Measurements from ENCODE around the gene CLK4. TPM values are rescaled to one million over a fixed set of nuclear protein-coding genes. Genes with fewer than 3 reads are reported as not detected.

Gene CLK4
- total and polyA plus RNA-seq, 10 donors: 30.2 to 95.9 (median 53.5) TPM

DNA sequence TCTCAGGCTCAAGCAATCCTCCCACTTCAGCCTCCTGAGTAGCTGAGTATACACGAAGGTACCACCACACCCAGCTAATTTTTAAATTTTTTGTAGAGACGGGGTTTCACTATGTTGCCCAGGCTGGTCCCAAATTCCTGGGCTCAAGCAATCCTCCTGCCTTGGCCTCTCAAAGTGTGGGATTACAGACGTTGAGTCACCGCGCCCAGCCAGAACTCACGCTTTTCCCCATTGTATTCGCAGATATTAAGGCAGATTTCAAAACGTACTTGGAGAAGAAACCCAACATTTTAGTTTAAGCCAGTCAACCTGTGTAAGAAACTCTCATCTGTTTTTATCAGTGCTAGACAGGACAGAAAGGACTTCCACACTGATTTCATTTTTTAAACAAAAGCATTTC is 63.2 kb downstream of the CLK4 start:
- no peak for DNase-seq
- Histone ChIP-seq H3K27ac (no peak overlapping the region), H3K36me3 (no peaks in the 10 kb centered on the region), H3K4me3 (no peak overlapping the region), H3K4me1 (no peaks in the 10 kb centered on the region), H3K27me3 (replicated peaks in 1 of 7) (peaks cover 0 to 24% (median 0%) of the 10 kb centered on the region in 7 donors), H3K9me3 (peaks cover 0 to 8% (median 0%) of the 10 kb centered on the region in 8 donors)
- intact Hi-C loops (cut with DNase I; ENCODE audit: low total_unique reads): no loop called here
- 81 to 93% (median 86%) methylated on average over 8 of the region's 8 CpGs for WGBS, 5 donors
- TF ChIP-seq POLR2A (IDR thresholded peaks at IDR 0.05) (no peak), POLR2AphosphoS5 (IDR thresholded peaks at IDR 0.05) (no peak)
- TF ChIP-seq, protein P1, sequence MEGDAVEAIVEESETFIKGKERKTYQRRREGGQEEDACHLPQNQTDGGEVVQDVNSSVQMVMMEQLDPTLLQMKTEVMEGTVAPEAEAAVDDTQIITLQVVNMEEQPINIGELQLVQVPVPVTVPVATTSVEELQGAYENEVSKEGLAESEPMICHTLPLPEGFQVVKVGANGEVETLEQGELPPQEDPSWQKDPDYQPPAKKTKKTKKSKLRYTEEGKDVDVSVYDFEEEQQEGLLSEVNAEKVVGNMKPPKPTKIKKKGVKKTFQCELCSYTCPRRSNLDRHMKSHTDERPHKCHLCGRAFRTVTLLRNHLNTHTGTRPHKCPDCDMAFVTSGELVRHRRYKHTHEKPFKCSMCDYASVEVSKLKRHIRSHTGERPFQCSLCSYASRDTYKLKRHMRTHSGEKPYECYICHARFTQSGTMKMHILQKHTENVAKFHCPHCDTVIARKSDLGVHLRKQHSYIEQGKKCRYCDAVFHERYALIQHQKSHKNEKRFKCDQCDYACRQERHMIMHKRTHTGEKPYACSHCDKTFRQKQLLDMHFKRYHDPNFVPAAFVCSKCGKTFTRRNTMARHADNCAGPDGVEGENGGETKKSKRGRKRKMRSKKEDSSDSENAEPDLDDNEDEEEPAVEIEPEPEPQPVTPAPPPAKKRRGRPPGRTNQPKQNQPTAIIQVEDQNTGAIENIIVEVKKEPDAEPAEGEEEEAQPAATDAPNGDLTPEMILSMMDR (IDR thresholded peaks at IDR 0.05 in 8 of 11, conservative IDR thresholded peaks at IDR 0.05 in 3 of 11): no peak

DNA sequence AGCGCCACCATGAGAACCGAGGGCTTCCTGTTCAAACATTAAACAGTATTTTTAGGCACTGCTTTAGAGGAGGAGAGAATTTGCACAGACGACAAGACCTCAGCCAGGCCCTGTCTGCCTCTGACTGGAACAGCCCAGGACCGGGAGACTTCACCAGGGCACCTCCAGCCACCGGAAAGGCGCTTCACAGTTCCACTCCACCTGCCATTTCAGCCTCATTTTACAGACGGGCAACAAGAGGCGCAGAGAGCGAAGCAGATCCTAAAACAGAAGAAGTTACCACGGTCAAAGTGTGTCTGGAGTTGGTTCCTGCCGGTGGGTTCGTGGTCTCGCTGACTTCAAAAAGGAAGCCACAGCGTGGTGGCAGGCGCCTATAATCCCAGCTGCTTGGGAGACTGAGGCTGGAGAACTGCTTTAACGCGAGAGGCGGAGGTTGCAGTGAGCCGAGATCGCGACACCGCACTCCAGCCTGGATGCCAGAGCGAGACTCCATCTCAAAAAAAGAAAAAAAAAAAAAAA is 65.0 kb downstream of the CLK4 start:
- Histone ChIP-seq H3K36me3 (no peaks in the 10 kb centered on the region), H3K4me3 (no peak overlapping the region), H3K4me1 (no peaks in the 10 kb centered on the region), H3K27me3 (replicated peaks in 1 of 7) (peaks cover 0 to 27% (median 0%) of the 10 kb centered on the region in 7 donors), H3K9me3 (peaks cover 0 to 8% (median 0%) of the 10 kb centered on the region in 8 donors), H3K27ac (no peak overlapping the region)
- no peak for TF ChIP-seq POLR2AphosphoS5 (IDR thresholded peaks at IDR 0.05)
- TF ChIP-seq, protein P1 (IDR thresholded peaks at IDR 0.05 in 8 of 11, conservative IDR thresholded peaks at IDR 0.05 in 3 of 11): no peak
- WGBS, 5 donors: 46 to 65% (median 57%) methylated on average over 23 of the region's 23 CpGs
- intact Hi-C loops (cut with DNase I; ENCODE audit: low total_unique reads): no loop called here
- no peak for DNase-seq

GRCh38 chr5:178560911-178561310 is 65.9 kb downstream of the CLK4 start:
- no peaks in the 10 kb centered on the region for H3K4me1 ChIP-seq
- peaks cover 0 to 30% (median 0%) of the 10 kb centered on the region in 7 donors for H3K27me3 ChIP-seq (replicated peaks in 1 of 7)
- no peak overlapping the region for H3K4me3 ChIP-seq
- intact Hi-C loops (cut with DNase I; ENCODE audit: low total_unique reads): no loop called here
- no peak for DNase-seq
- H3K9me3 ChIP-seq: peaks cover 0 to 8% (median 0%) of the 10 kb centered on the region in 8 donors
- 64 to 78% (median 70%) methylated on average over 7 of the region's 7 CpGs for whole genome bisulfite sequencing, 5 donors
- no peaks in the 10 kb centered on the region for H3K36me3 ChIP-seq
- TF ChIP-seq POLR2A (IDR thresholded peaks at IDR 0.05) (no peak), POLR2AphosphoS5 (IDR thresholded peaks at IDR 0.05) (no peak)
- TF ChIP-seq, protein P1 (IDR thresholded peaks at IDR 0.05 in 8 of 11, conservative IDR thresholded peaks at IDR 0.05 in 3 of 11): no peak
- H3K27ac ChIP-seq: no peak overlapping the region

DNA sequence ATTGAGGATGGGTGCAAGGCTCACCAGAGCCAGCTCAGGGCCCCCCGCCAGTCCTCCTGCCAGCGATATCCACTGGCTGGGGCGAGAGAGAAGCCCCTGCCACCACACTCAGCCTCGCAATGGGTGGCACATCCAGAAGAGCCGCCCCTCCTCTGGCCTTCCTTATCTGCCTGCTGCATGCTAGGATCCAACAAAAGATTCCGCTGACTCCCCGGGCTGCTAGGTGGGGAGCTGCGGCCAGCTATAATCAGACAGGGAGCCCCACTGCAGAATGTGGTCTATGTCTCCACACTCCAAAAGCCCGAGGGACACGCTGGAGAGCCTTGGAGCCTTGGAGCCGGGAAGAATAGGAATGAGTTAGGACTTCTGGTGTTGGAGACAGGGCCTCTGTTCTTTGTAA is 69.4 kb downstream of the CLK4 start:
- Histone ChIP-seq H3K36me3 (no peaks in the 10 kb centered on the region), H3K4me1 (no peaks in the 10 kb centered on the region), H3K4me3 (no peak overlapping the region), H3K9me3 (peaks cover 0 to 1% (median 0%) of the 10 kb centered on the region in 8 donors), H3K27me3 (replicated peaks in 1 of 7) (peaks cover 0 to 15% (median 0%) of the 10 kb centered on the region in 7 donors), H3K27ac (no peak overlapping the region)
- no peak for DNase-seq
- TF ChIP-seq POLR2A (IDR thresholded peaks at IDR 0.05) (no peak), POLR2AphosphoS5 (IDR thresholded peaks at IDR 0.05) (no peak)
- TF ChIP-seq, protein P1 (IDR thresholded peaks at IDR 0.05 in 8 of 11, conservative IDR thresholded peaks at IDR 0.05 in 3 of 11): no peak
- intact Hi-C loops (cut with DNase I; ENCODE audit: low total_unique reads): no loop called here
- 89 to 95% (median 93%) methylated on average over 6 to 11 of the region's 11 CpGs for WGBS, 5 donors
